Islet precursor cell (in vitro differentiated cells): ENCODE measurements around the gene LRRC61.

Experiments
- DNase-seq: peaks from one replicate; pipeline ENCODE4 v3.0.0-alpha.2; 2018

LRRC61 gene

DNA sequence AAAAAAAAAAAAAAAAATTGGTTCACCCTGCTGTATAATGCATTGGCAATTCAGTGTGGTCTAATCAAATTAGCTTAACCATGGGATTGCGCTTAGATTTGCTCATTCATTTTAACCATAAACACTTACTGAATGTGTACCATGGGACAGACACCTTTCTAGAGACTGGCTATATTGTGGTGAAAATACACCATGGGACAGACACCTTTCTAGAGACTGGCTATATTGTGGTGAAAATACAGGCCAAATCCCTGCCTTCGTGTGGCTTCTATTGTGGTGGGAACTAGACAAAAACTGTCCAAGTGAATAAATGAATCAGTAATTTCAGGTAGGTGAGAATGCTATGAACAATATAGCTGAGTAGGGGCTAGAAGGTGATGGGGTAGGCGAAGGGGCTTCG is 35.3 kb downstream of the LRRC61 start:
- DNase-seq = no peak

DNA sequence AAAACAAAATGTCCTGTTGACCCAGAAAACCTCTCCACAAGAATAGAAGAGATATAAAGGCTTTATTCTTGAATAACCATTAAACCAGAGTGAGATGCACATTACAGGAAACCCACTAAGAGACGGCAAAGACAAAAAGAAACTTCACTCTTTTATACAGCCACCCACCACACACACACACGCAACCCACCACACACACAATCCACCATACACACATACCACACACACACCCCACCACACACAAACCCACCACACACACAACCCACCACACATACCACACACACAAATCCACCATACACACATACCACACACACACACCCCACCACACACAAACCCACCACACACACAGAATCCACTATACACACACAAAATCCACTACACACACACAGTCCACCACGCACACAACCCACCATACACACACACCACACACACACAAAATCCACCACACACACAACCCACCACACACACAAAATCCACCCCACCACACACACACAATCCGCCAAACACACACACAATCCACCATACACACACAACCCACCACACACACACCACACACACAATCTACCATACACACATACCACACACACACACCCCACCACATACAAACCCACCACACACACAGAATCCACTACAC is 36.0 kb downstream of the LRRC61 start:
- DNase-seq = no peak

DNA sequence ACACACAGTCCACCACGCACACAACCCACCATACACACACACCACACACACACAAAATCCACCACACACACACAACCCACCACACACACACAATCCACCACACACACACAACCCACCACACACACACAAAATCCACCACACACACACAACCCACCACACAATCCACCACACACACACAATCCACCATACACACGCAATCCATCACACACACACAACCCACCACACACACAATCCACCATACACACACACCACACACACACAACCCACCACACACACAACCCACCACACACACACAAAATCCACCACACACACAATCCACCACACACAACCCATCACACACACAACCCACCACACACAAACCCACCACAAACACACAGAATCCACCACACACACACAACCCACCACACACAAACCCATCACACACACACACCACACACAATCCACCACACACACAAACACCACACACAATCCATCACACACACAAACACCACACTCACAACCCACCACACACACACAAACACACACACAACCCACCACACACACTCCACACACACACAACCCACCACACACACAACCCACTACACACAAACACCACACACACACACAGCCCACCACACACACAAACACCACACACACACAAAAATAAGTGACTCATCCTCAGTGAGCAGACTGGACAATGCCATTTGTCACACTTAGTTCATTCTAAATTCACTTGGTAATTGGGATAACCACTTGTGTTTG is 36.6 kb downstream of the LRRC61 start:
- DNase-seq = no peak

DNA sequence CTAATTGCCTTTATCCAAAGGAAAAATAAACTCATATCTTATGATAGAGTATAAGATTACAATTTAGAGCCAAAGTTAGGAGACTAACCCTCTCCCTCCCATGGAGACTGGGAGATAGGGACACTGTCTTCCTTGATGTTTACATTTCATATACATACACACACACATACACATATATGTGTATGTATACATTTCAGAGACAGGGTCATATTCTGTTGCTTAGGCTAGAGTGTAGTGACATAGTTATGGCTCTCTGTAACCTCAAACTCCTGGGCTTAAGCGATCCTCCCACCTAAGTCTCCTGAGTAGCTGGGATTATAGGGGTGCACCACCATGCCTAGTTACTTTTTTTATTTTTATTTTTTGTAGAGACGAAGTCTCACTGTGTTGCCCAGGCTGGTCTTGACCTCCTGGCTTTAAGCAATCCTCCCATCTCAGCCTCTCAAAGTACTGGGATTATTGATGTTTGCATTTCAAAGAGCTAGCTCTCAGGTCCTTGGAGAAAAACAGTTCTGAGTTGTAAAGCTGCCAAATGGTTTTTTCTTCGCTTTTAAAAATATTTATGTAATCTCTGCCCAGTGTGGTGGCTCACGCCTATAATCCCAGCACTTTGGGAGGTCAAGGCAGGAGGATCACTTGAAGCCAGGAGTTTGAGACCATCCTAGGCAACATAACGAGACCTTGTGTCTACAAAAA is 37.4 kb downstream of the LRRC61 start:
- DNase-seq = no peak

DNA sequence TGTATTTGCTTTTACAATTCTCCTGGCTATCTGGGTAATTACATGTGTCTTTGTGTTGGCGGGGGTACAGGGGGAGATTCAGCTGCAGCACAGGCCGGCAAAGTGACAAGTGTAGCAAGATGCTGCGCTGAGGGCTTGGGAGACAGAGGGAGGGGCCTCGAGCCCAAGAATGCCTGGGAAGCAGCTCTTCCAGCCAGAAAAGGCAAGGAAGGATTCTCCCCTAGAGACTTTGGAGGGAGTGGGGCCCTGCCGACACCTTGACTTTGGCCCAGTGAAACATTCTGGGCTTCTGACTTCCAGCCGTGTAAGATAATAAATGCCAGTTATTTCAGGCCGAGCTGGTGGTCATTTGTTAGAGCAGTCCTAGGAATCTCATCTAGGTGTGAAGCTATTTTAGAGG is 38.2 kb downstream of the LRRC61 start:
- DNase-seq = peak; percentile 61

DNA sequence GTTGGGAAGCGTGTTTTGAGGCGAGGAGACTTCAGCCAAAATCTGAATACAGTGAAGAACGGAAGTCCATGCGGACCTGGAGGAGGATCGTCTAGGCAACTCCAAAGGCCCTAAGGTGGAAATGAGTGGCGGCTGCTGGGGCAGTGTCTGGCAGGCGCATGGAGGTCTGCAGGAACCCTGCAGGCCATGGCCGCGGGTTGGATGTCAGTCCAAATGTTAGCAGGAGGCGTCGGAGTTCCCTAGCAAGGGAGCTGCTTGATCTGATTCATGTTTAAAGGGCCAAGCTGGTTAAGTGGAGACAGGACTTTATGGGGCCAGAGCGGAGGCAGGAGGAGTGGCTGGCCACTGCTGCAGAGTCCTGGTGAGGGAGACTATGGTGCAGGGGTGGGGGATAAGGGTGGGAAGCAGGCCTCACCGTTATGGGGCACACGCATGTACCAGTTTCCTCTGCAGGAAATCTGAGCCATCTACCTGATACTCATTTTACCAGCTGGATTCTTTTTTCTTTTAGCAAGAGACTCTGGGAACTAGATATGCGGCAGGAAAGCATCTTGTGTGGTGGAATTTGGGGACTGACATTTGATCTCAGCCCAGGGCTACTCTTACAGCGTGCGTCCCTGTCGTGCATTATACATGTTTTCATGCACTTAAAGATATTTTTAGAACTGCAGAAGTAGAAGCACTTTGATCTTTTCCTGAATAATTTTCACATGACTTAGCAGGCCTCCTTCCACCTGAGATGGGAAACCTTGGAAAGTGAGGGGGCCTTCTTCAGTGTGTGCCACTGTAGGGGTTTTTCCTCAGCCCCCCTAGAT is 38.9 kb downstream of the LRRC61 start:
- DNase-seq = no peak

DNA sequence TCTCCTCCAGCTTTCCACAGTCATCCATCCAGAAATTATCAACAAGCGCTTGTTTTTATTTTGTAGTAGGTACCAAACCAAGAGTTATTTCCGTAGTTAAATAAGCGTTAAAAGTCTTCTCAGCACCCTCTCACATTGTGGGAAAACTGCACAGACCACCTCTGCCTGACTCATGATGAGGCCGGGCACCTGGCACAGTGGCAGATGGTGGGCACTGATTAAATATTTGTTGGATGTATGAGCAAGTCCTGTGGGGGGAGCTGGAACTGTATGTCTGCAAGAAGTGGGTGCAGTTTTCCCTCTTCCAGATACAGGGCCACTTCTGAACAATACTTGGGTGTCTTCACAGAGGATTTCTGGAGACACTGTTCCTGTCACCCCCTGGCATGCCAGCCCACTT is 40.2 kb downstream of the LRRC61 start:
- no peak for DNase-seq

DNA sequence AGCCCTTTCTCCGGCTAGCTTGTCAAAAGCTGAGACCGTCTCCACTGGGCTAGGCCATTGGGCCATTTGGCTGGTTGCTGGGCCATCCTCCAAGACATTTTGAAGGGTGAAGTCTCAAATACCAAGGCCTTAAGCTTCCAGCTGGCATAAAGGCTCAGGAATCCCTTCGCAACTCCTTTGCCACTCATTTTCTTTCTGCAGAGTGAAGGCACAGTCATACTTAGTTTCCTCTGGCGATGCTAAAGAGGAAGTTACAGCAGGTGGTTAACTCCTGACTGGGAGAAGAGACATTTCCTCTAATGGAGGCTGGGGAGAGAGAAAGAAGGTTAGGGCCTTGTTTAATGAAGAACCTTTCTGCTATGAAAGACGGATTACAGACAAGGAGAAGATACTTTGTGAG is 40.7 kb downstream of the LRRC61 start:
- no peak for DNase-seq

DNA sequence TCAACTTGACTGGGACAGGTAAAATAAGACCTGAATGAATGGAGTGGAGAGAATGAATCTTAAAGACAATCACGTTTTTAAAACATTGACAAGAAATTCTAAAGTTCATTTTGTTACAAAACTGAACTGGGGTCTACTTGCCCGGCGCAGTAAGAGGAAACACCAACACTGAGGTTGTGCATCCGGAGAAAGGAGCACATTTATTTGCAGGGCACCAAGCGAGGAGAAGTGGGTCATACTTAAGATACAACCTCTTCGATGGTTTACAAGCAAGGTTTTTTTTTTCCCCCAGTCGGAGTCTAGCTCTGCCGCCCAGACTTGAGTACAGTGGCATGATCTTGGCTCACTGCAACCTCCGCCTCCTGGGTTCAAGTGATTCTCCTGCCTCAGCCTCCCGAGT is 42.0 kb downstream of the LRRC61 start:
- DNase-seq = no peak

DNA sequence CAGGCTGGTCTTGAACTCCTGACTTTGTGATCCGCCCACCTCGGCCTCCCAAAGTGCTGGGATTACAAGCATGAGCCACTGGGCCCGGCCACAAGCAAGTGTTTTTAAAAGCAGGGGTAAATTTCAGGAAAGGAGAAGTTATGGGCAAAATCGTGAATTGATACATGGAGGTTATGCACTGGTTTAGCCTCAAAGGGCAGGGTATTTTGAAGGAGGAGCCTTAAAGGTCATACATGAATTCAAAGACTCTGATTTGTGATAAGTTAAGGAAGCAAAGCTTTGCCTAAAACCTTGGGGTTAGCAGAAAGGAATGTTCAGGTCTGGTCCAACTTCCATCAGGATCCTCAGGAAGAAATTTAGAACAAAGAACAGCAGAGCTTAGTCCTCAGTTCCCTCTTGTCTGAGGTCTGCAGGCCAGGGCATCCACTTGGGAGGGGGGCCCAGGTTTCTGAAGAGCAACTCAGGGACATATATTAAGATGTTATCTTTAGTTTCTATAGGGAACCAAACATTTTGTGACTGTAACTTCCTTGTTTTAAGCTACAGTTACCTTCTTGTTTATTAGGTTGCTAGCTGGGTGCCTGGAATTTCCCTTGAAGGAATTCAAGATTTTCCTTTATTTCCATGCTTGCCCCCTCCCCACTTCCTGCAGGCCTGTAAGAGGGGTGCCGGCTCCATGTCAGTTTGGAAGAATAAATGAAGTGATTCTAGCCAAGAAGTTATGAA is 42.7 kb downstream of the LRRC61 start:
- no peak for DNase-seq

DNA sequence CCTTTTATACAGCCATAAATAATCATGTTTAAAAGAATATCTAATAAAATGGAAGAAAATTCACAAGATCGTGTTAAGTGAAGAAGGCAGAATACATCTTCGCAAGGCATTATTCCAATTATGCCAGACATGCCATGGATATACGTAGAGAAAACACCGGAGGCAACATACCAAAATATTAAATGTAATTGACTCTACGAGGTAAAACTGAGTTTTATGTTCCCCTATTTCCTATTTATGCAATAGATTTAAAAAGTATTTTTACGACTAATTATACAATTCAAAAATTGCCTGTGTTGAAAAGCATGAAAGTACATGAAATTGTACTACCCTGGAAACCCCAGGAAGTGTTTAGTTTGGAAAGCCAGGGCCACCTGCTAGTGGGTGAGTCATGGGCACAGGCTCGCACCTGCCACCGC is 44.5 kb downstream of the LRRC61 start:
- DNase-seq = no peak

DNA sequence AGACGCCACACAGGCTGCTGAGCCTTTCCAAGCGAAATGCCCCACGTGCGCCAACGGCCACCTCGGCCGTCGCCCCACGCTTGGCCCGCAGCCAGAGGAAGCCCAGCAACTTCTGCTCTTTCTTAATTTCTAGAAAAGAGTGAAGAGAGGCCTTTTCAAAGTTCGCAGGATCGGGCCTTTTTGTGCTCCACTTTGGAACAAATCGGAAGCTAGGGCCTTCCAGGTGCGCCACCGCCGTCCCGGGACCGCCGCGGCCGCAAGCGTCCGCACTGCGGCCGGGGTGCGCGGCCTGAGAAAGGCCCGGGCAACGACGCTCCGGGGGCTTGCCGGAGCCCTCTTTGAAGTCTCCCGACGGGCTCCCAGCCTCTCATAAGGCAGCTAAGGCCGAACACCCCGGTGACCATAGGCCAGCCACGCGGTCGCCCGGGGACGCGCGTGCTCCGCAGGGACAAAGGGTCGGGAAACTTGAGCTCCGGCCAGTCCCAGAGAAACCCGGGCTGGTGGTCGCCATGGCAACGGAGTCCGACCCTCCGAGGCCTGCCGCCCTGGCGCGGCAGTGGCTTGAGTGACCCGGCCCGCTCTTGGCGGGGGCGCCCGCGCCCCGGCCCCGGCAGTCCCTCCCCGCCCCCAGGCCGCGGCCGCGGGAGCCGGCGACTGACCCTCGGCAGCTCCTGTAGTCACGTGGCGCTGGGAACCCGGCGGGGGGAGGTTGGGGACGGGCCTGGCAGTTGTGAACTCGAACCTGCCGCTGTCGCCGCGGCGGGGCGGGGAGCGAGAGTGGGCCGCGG is 45.1 kb downstream of the LRRC61 start, which contains the start of gene REPIN1:
TSS of gene REPIN1 (plus strand) at position 727 of the 788 bp plus-strand sequence. CDS start 890 bp downstream, outside the sequence.
- DNase-seq = peak; percentile 94

DNA sequence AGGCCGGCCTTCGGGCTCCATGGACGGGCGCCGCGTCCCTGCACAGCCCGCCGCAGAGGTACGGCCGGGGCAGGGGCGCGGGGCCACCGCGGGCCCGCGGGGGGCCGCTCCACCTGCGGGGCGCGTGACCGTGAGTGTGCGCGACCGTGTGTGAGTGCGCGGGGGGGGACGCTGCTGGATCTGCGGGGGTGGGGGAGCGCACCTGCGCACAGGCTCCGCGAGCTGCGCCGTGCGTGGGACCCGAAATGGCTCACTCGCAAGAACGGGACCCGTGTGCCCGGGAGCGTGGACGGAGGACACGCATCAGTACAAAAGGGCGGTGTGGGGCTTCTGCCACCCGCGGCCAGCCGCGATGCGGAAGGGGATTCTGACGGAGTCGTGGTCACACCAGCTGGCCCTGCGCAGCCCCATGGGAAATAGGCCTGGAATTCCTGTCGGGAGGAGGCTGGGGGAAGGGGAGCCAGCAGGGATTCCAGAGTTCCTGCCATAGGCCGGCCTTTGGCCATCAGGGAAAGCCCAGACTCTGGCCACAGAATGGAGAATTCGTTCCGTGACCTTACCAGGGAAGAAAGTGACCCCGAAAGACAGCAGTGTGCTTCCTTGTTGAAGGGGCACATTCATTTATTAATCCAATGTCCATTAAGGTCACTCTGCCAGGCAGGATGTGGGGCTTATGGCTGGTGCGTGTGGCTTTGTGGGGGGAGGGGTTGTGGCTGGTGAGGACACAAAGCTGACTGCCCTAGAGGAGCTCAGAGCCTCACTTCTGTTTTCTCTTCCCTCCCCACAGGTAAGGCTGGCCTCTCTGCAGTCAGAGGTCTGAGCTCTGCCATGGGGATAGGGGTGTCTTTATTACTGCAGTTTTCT is 46.0 kb downstream of the LRRC61 start:
- DNase-seq = peak; percentile 92

DNA sequence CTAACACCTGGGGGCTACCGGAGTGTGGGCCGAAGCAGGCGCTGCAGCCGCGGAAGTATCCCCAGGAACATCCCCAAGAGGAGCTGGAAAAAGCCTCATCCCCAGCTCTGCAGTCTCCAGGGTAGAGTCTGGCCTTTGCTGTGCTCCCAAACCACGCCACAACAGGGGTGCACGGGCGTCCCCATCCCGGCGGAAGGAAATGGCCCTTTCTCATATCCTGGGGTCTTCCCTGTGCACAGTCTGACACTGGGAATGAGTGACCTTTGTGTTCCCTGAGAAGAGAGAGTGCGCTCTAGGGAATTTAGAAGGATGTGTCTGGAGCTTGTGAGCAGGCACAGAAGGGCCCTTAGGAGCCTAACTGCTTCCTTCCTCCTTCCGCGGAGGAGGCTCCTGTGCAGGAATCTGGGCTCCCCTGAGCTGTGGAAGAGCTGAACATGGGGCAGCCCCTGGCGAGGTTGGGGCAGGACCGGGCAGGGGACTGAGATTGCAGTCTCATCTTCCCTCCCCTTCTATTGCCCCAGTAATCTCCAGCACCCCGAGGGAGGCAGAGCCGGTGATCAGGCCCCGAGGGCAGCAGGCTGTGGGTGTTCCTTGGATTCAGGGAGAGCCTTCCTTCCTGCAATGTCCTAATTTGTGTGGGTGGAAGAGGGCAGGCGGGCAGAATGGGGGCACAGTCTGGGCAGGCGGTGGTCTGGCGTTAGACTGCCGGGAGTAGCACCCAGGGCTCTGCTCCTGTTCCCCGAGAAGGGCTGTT is 46.8 kb downstream of the LRRC61 start:
- no peak for DNase-seq

DNA sequence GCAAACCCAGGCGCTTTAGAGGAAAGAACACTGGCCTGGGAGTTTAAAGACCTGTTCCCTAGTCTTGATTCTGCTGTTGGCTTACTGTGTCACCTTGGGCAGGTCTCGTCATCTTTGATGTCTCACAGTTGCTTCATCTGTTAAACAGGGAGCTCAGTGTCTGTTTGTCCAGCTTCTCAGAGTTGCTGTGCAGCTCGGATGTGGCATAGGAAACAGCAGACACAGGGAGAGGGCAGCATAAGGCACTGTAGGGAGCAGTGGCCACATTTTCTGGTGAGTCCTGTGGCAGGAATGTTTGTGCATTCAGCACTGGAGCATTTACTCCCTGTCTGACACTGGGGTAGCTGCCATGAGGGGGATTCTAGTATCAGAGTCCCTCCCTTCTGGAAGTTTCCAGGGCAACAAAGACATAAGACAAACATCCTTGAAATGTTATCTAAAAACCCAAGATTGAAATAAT is 47.5 kb downstream of the LRRC61 start:
- DNase-seq = peak; percentile 69

DNA sequence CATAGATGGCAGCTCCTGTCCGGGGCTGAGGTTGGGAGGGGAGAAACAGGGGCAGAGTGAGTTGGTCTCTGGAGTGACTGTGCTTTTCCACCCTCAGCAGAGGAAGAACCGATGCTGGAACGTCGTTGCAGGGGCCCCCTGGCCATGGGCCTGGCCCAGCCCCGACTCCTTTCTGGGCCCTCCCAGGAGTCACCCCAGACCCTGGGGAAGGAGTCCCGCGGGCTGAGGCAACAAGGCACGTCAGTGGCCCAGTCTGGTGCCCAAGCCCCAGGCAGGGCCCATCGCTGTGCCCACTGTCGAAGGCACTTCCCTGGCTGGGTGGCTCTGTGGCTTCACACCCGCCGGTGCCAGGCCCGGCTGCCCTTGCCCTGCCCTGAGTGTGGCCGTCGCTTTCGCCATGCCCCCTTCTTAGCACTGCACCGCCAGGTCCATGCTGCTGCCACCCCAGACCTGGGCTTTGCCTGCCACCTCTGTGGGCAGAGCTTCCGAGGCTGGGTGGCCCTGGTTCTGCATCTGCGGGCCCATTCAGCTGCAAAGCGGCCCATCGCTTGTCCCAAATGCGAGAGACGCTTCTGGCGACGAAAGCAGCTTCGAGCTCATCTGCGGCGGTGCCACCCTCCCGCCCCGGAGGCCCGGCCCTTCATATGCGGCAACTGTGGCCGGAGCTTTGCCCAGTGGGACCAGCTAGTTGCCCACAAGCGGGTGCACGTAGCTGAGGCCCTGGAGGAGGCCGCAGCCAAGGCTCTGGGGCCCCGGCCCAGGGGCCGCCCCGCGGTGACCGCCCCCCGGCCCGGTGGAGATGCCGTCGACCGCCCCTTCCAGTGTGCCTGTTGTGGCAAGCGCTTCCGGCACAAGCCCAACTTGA is 48.2 kb downstream of the LRRC61 start:
- DNase-seq = no peak

DNA sequence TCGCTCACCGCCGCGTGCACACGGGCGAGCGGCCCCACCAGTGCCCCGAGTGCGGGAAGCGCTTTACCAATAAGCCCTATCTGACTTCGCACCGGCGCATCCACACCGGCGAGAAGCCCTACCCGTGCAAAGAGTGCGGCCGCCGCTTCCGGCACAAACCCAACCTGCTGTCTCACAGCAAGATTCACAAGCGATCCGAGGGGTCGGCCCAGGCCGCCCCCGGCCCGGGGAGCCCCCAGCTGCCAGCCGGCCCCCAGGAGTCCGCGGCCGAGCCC is 48.8 kb downstream of the LRRC61 start:
- no peak for DNase-seq

DNA sequence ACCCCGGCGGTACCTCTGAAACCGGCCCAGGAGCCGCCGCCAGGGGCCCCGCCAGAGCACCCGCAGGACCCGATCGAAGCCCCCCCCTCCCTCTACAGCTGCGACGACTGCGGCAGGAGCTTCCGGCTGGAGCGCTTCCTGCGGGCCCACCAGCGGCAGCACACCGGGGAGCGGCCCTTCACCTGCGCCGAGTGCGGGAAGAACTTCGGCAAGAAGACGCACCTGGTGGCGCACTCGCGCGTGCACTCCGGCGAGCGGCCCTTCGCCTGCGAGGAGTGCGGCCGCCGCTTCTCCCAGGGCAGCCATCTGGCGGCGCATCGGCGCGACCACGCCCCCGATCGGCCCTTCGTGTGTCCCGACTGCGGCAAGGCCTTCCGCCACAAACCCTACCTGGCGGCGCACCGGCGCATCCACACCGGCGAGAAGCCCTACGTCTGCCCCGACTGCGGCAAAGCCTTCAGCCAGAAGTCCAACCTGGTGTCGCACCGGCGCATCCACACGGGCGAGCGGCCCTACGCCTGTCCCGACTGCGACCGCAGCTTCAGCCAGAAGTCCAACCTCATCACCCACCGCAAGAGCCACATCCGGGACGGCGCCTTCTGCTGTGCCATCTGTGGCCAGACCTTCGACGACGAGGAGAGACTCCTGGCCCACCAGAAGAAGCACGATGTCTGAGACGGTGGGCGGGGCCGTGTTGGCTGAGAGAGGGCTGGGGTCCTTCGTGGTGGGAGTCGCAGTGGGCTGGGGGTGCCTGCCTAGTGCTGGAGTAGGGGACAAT is 49.3 kb downstream of the LRRC61 start:
- DNase-seq = no peak
